ENCODE data around the gene IAH1. TPM values are rescaled to one million over a fixed set of nuclear protein-coding genes. Genes with fewer than 3 reads are reported as not detected.
A peak's percentile ranks its signal among the peaks of the same experiment; 100 is the strongest.

Gene IAH1
- total RNA-seq, 1 donor from 2014 or later, result 83.2 TPM

- DNase-seq (no peak), ATAC-seq (no peak)
- intact Hi-C loops (cut with micrococcal nuclease), result no loop called here
Measured at GRCh38 chr2:9518780-9519179, 44.4 kb downstream of the IAH1 start.

DNA sequence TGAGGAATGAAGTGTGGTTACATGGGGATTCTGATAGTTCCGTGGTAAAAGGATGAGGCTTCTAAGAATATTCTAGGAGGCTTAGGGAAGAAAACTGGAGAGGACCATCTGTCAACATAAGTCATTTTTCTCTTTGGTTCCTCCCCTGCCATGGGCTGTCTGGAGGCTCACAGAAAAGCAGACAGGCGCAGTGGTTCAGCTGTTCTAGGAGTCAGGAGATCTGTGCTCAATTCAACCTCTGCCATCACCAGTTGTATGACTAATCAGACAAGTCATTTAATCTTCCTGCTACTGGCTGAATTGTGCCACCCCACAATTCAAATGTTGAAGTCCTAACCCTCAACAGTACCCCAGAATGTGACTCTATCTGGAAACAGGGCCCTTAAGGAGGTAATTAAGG is 44.9 kb downstream of the IAH1 start:
- intact Hi-C loops (cut with micrococcal nuclease), result no loop called here
- ATAC-seq (no peak), DNase-seq (no peak)

- ATAC-seq (no peak), DNase-seq (no peak)
- intact Hi-C loops (cut with micrococcal nuclease), result no loop called here
Measured at GRCh38 chr2:9524291-9524690, 49.9 kb downstream of the IAH1 start.

GRCh38 chr2:9525266-9525665 is 50.9 kb downstream of the IAH1 start:
- no peak for DNase-seq
- intact Hi-C loops (cut with micrococcal nuclease), result no loop called here
- no peak for ATAC-seq

- intact Hi-C loops (cut with micrococcal nuclease), result no loop called here
- DNase-seq, result no peak
- ATAC-seq, result no peak
Measured at GRCh38 chr2:9527995-9528787, 53.8 kb downstream of the IAH1 start.

- intact Hi-C loops (cut with micrococcal nuclease), result no loop called here
- no peak for ATAC-seq
Measured at GRCh38 chr2:9532421-9532820, 58.1 kb downstream of the IAH1 start.

GRCh38 chr2:9533663-9534062 is 59.3 kb downstream of the IAH1 start:
- ATAC-seq (no peak), DNase-seq (no peak)
- intact Hi-C loops (cut with micrococcal nuclease), result no loop called here

More at GRCh38 chr2:9532421-9532820, 58.1 kb downstream of the IAH1 start:
- no peak for DNase-seq

DNA sequence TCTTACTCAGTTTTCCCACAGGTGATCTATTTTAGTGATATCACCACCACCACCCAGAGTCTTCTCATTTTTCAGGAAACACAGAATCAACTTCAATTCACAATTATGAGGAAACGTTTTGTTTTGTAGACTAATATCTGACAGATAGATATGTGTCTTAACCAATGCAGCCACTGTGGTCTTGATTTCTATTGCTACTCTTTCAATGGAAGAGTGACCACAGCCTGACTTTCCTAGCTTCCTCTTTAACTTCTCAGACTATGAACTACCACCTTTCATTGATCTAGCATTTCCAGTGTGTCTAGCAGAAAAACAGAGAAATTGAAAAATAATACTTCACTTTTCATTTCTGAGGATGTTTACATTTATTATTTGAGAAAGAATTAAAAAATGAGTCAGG is 60.8 kb downstream of the IAH1 start:
- ATAC-seq, result no peak
- intact Hi-C loops (cut with micrococcal nuclease), result no loop called here
- DNase-seq, result no peak

DNA sequence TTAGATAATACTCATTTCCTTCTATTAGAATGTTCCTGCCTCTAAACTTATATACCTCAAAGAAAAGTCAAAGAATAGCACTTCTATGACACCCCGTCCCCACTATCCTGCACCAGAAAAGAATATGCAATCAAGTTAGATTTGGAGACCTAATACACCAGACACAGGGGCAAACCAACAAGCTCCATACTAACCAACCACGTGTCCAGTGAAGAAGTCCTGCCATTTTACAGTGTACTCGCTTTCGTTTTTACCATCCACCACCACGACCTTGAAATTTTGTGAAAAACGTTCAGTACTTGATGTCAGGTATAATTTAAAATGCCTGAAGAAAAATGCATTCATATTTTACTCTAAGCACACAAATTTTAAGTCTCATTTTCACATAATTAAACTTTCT is 62.2 kb downstream of the IAH1 start:
- intact Hi-C loops (cut with micrococcal nuclease), result no loop called here
- ATAC-seq (no peak), DNase-seq (no peak)

- DNase-seq, result no peak
- peak; percentile 57 for ATAC-seq
- intact Hi-C loops (cut with micrococcal nuclease), result no loop called here
Measured at GRCh38 chr2:9538000-9538507, 63.7 kb downstream of the IAH1 start.

Other genes with a start within 250 kb of the IAH1 start
- gene ITGB1BP1, start 51.0 kb upstream of the IAH1 start, total RNA-seq, result 102 TPM
- gene CPSF3, start 50.9 kb upstream of the IAH1 start, total RNA-seq, result 15.5 TPM
- gene ADAM17, start 81.3 kb downstream of the IAH1 start, total RNA-seq, result 13.7 TPM
- gene YWHAQ, start 156.4 kb downstream of the IAH1 start, total RNA-seq, result 119 TPM

Data from left ventricle myocardium superior (tissue), 1 donor.